Smooth muscle cell (in vitro differentiated cells): ENCODE results near the gene SAMD4A. TPM values are rescaled to one million over a fixed set of nuclear protein-coding genes. Genes with fewer than 3 reads are reported as not detected.

ENCODE experiments used
- DNase-seq: peaks from one replicate; lab custom pipeline; 2025; ENCODE audit not compliant: unreplicated experiment; lab: John Stamatoyannopoulos, UW
- H2AFZ ChIP-seq: fragments of 200-600 bp; sonication (generic); 2 replicates; pipeline ENCODE4 v1.6.0; 2016; ENCODE audit warnings: antibody characterized with exemption, low read depth, mild to moderate bottlenecking
- H3F3A ChIP-seq: fragments of 200-600 bp; sonication (generic); 2 replicates; pipeline ENCODE4 v1.6.0; 2017; ENCODE audit warnings: antibody characterized with exemption, low read depth
- H3K27ac ChIP-seq: fragments of 200-600 bp; sonication (generic); 2 replicates; pipeline ENCODE4 v1.5.1; 2016; ENCODE audit warnings: low read depth, mild to moderate bottlenecking
- H3K27me3 ChIP-seq: fragments of 200-600 bp; sonication (generic); 2 replicates; pipeline ENCODE4 v1.6.1; 2016; ENCODE audit warnings: low read depth, mild to moderate bottlenecking
- H3K36me3 ChIP-seq: fragments of 200-600 bp; sonication (generic); 2 replicates; pipeline ENCODE4 v1.5.1; 2016; ENCODE audit warnings: low read depth
- H3K4me1 ChIP-seq: fragments of 200-600 bp; sonication (generic); 2 replicates; pipeline ENCODE4 v1.5.1; 2016; ENCODE audit warnings: low read depth
- H3K4me2 ChIP-seq: fragments of 200-600 bp; sonication (generic); 2 replicates; pipeline ENCODE4 v1.6.0; 2016; ENCODE audit warnings: mild to moderate bottlenecking
- H3K4me3 ChIP-seq: fragments of 200-600 bp; sonication (generic); 2 replicates; pipeline ENCODE4 v1.5.1; 2016; ENCODE audit warnings: mild to moderate bottlenecking
- H3K79me2 ChIP-seq: fragments of 200-600 bp; sonication (generic); 2 replicates; pipeline ENCODE4 v1.6.0; 2016; ENCODE audit warnings: low read depth, mild to moderate bottlenecking
- H3K9ac ChIP-seq: fragments of 200-600 bp; sonication (generic); 2 replicates; pipeline ENCODE4 v1.6.0; 2016; ENCODE audit warnings: low read depth
- H3K9me3 ChIP-seq: fragments of 200-600 bp; sonication (generic); replicated peaks from 2 replicates; pipeline ENCODE4 v1.5.1; 2016; ENCODE audit warnings: low read depth
- H4K20me1 ChIP-seq: fragments of 200-600 bp; sonication (generic); 2 replicates; pipeline ENCODE4 v1.6.0; 2016; ENCODE audit warnings: low read depth
- CTCF ChIP-seq: fragments of 200-600 bp; sonication (generic); IDR thresholded peaks from 2 replicates; pipeline ENCODE4 v1.5.1; 2017; ENCODE audit warnings: borderline replicate concordance, mild to moderate bottlenecking, antibody characterized with exemption; ENCODE audit not compliant: insufficient read depth, poor library complexity, severe bottlenecking
- WGBS: methylation state at CpG from one replicate; pipeline ENCODE4 v1.1.7; 2016; ENCODE audit warnings: low lambda C conversion rate; 5-methylcytosine and 5-hydroxymethylcytosine counted together
- polyA plus RNA-seq: library from polyadenylated mRNA; unstranded; fragments of >200 nt; fragmentation: Nextera tagmentation; extraction: Ambion mirVana; gene quantifications from 2 replicates; pipeline ENCODE4 v1.2.1, GENCODE V29; 2016
- total RNA-seq: library from RNA; depleted of rRNA; stranded (reverse); fragments of >200 nt; gene quantifications from 2 replicates; pipeline ENCODE4 v1.2.3, GENCODE V29; 2014

Gene SAMD4A
- total and polyA plus RNA-seq, 2 experiments from 2014 or later = 9.2 to 36.7 TPM

- Histone ChIP-seq H2AFZ (no peak overlapping the region), H3K27me3 (no peaks in the 10 kb centered on the region), H3K27ac (peak overlapping the region; percentile 64), H3K9ac (no peak overlapping the region), H3K4me2 (peak overlapping the region; percentile 9), H4K20me1 (peaks cover 90% of the 10 kb centered on the region), H3F3A (peaks cover 9% of the 10 kb centered on the region), H3K36me3 (no peaks in the 10 kb centered on the region), H3K79me2 (peaks cover 73% of the 10 kb centered on the region), H3K9me3 (no peaks in the 10 kb centered on the region), H3K4me3 (no peak overlapping the region), H3K4me1 (peaks cover 5% of the 10 kb centered on the region)
- TF ChIP-seq CTCF = no peak
- DNase-seq = no peak
- 76% methylated on average over 5 of the region's 5 CpGs for whole genome bisulfite sequencing
These were observed 145.0 kb downstream of the SAMD4A start for GRCh38 chr14:54711812-54712464.

- H3K36me3 ChIP-seq = no peaks in the 10 kb centered on the region
- peaks cover 73% of the 10 kb centered on the region for H3K79me2 ChIP-seq
- peaks cover 90% of the 10 kb centered on the region for H4K20me1 ChIP-seq
- 44% methylated on average over 5 of the region's 5 CpGs for WGBS
- H3K27ac ChIP-seq = peak overlapping the region; percentile 64
- peaks cover 5% of the 10 kb centered on the region for H3K4me1 ChIP-seq
- H2AFZ ChIP-seq = no peak overlapping the region
- no peak for DNase-seq
- H3K4me2 ChIP-seq = peak overlapping the region; percentile 44
- no peak overlapping the region for H3K4me3 ChIP-seq
- peaks cover 9% of the 10 kb centered on the region for H3F3A ChIP-seq
- no peaks in the 10 kb centered on the region for H3K27me3 ChIP-seq
- no peaks in the 10 kb centered on the region for H3K9me3 ChIP-seq
- no peak for TF ChIP-seq CTCF
- H3K9ac ChIP-seq = no peak overlapping the region
These were observed 145.7 kb downstream of the SAMD4A start for GRCh38 chr14:54712465-54713200.

GRCh38 chr14:54713379-54713778 lies 146.5 kb downstream of the SAMD4A start:
- no peaks in the 10 kb centered on the region for H3K36me3 ChIP-seq
- no peak overlapping the region for H2AFZ ChIP-seq
- H3K27ac ChIP-seq = peak overlapping the region; percentile 64
- DNase-seq = no peak
- peaks cover 5% of the 10 kb centered on the region for H3K4me1 ChIP-seq
- no peak overlapping the region for H3K4me3 ChIP-seq
- H3K27me3 ChIP-seq = no peaks in the 10 kb centered on the region
- peak overlapping the region; percentile 44 for H3K4me2 ChIP-seq
- H4K20me1 ChIP-seq = peaks cover 90% of the 10 kb centered on the region
- peaks cover 9% of the 10 kb centered on the region for H3F3A ChIP-seq
- H3K79me2 ChIP-seq = peaks cover 71% of the 10 kb centered on the region
- no peak overlapping the region for H3K9ac ChIP-seq
- no peaks in the 10 kb centered on the region for H3K9me3 ChIP-seq
- no peak for TF ChIP-seq CTCF
